Stimulated activated CD4-positive, alpha-beta T cell treated with anti-CD3 and anti-CD28 coated beads, Interleukin-4, amount 100 ng/mL, for 24 hours (primary cell): Measurements from ENCODE around the gene RNF130.

Source experiments
- DNase-seq: peaks from one replicate; pipeline ENCODE4 v3.0.0-alpha.2; 2020

Gene RNF130

GRCh38 chr5:180071531-180072255 lies at the start of gene RNF130:
Gene RNF130 (minus strand): TSS chr5:180071759. CDS start chr5:180071702, 57 bp downstream.
- DNase-seq = peak; percentile 87

GRCh38 chr5:180120237-180121101 lies 48.9 kb upstream of the RNF130 start:
- DNase-seq = no peak

GRCh38 chr5:180119903-180120236 lies 48.3 kb upstream of the RNF130 start:
- no peak for DNase-seq

- no peak for DNase-seq
Observed at GRCh38 chr5:180119031-180119902, 47.7 kb upstream of the RNF130 start.

GRCh38 chr5:180118391-180118791 lies 46.8 kb upstream of the RNF130 start:
- no peak for DNase-seq

GRCh38 chr5:180117000-180117725 lies 45.6 kb upstream of the RNF130 start:
- DNase-seq = no peak

GRCh38 chr5:180116077-180116999 lies 44.8 kb upstream of the RNF130 start:
- no peak for DNase-seq

- DNase-seq = no peak
Observed at GRCh38 chr5:180115326-180116076, 43.9 kb upstream of the RNF130 start.

GRCh38 chr5:180114304-180115003 lies 42.9 kb upstream of the RNF130 start:
- DNase-seq = no peak

- no peak for DNase-seq
Observed at GRCh38 chr5:180113660-180114303, 42.2 kb upstream of the RNF130 start.

- DNase-seq = no peak
Observed at GRCh38 chr5:180112181-180112861, 40.8 kb upstream of the RNF130 start.

- no peak for DNase-seq
Observed at GRCh38 chr5:180111273-180112002, 39.9 kb upstream of the RNF130 start.

GRCh38 chr5:180109920-180110319 lies 38.4 kb upstream of the RNF130 start:
- DNase-seq = no peak

- DNase-seq = no peak
Observed at GRCh38 chr5:180107005-180107404, 35.4 kb upstream of the RNF130 start.

- no peak for DNase-seq
Observed at GRCh38 chr5:180105827-180106312, 34.3 kb upstream of the RNF130 start.

GRCh38 chr5:180104168-180104530 lies 32.6 kb upstream of the RNF130 start:
- no peak for DNase-seq

GRCh38 chr5:180103487-180104167 lies 32.1 kb upstream of the RNF130 start:
- DNase-seq = no peak
